HEK293 (cell line): ENCODE results near the gene KCNJ16.

Source experiments
- CTCF ChIA-PET: fragments of 350-600 bp; formaldehyde crosslinking; extraction: SDS; loops from one replicate; lab custom pipeline; 2021; ENCODE audit warnings: antibody characterized with exemption; lab: Yijun Ruan, JAX
- POLR2A ChIA-PET: fragments of 300-600 bp; formaldehyde crosslinking; extraction: SDS; loops from one replicate; lab custom pipeline; 2020; ENCODE audit warnings: antibody characterized with exemption, inconsistent platforms; lab: Yijun Ruan, JAX
- H3K27ac ChIP-seq: fragments of 200-500 bp; sonication (Bioruptor generic); 2 replicates; pipeline ENCODE4 v1.5.1; 2014; ENCODE audit warnings: low read depth, low read length, control low read depth, inconsistent platforms; ENCODE audit errors: extremely low read depth
- H3K36me3 ChIP-seq, 2 experiments: fragments of 200-500 bp in 1 of 2; sonication (Bioruptor generic) in 1 of 2; 1 replicate in 1 of 2; 2 replicates in 1 of 2; pipeline ENCODE4 v1.5.1; 2014 to 2017; ENCODE audit warnings: inconsistent platforms in 2 of 2, low read length in 2 of 2; ENCODE audit not compliant: control insufficient read depth in 2 of 2, insufficient read depth in 1 of 2
- H3K4me1 ChIP-seq: fragments of 200-500 bp; sonication (Bioruptor generic); 2 replicates; pipeline ENCODE4 v1.5.1; 2014; ENCODE audit warnings: mild to moderate bottlenecking, low read length, inconsistent platforms; ENCODE audit not compliant: control insufficient read depth, insufficient read depth
- H3K4me3 ChIP-seq: 2 replicates; pipeline ENCODE4 v1.5.1; 2011; ENCODE audit warnings: low read depth, mild to moderate bottlenecking, control low read depth, low read length, moderate library complexity
- H3K9me3 ChIP-seq: fragments of 200-500 bp; sonication (Bioruptor generic); 2 replicates; pipeline ENCODE4 v1.5.1; 2014; ENCODE audit warnings: low read depth, low read length, inconsistent platforms; ENCODE audit not compliant: control insufficient read depth, insufficient read depth
- ATF2 ChIP-seq: fragments of 450-650 bp; formaldehyde crosslinking; IDR thresholded peaks from 2 replicates; pipeline ENCODE4 v1.5.1; 2016; ENCODE audit warnings: missing biosample characterization, missing genetic modification characterization, low read depth
- GLI4 ChIP-seq: fragments of 450-650 bp; formaldehyde crosslinking; IDR thresholded peaks from 2 replicates; pipeline ENCODE4 v1.5.1; 2016; ENCODE audit warnings: missing biosample characterization, missing genetic modification characterization
- YY1 ChIP-seq: fragments of 450-650 bp; formaldehyde crosslinking; IDR thresholded peaks from 2 replicates; pipeline ENCODE4 v1.5.1; 2018; ENCODE audit warnings: missing biosample characterization, missing genetic modification characterization
- ZFP69B ChIP-seq: fragments of 450-650 bp; formaldehyde crosslinking; IDR thresholded peaks from 2 replicates; pipeline ENCODE4 v1.5.1; 2016; ENCODE audit warnings: missing biosample characterization, missing genetic modification characterization
- ZNF266 ChIP-seq: fragments of 450-650 bp; formaldehyde crosslinking; IDR thresholded peaks from 2 replicates; pipeline ENCODE4 v1.5.1; 2016; ENCODE audit warnings: missing biosample characterization, missing genetic modification characterization, low read depth
- ZNF292 ChIP-seq: fragments of 450-650 bp; formaldehyde crosslinking; IDR thresholded peaks from 2 replicates; pipeline ENCODE4 v1.5.1; 2016; ENCODE audit warnings: low read depth, missing biosample characterization, missing genetic modification characterization, borderline replicate concordance
- ZNF302 ChIP-seq: fragments of 450-650 bp; formaldehyde crosslinking; IDR thresholded peaks from 2 replicates; pipeline ENCODE4 v1.5.1; 2016; ENCODE audit warnings: missing biosample characterization, missing genetic modification characterization, low read depth
- ZNF311 ChIP-seq: fragments of 450-650 bp; formaldehyde crosslinking; IDR thresholded peaks from 2 replicates; pipeline ENCODE4 v1.5.1; 2017; ENCODE audit warnings: missing biosample characterization, missing genetic modification characterization, borderline replicate concordance
- ZNF426 ChIP-seq: fragments of 450-650 bp; formaldehyde crosslinking; IDR thresholded peaks from 2 replicates; pipeline ENCODE4 v1.5.1; 2017; ENCODE audit warnings: missing biosample characterization, missing genetic modification characterization, mild to moderate bottlenecking, inconsistent platforms, moderate library complexity
- ZNF530 ChIP-seq: fragments of 450-650 bp; formaldehyde crosslinking; IDR thresholded peaks from 2 replicates; pipeline ENCODE4 v1.5.1; 2016; ENCODE audit warnings: low read depth, missing biosample characterization, missing genetic modification characterization
- ZNF585B ChIP-seq: fragments of 450-650 bp; formaldehyde crosslinking; IDR thresholded peaks from 2 replicates; pipeline ENCODE4 v1.5.1; 2016; ENCODE audit warnings: missing biosample characterization, missing genetic modification characterization
- ZNF610 ChIP-seq: fragments of 450-650 bp; formaldehyde crosslinking; IDR thresholded peaks from 2 replicates; pipeline ENCODE4 v1.5.1; 2016; ENCODE audit warnings: missing biosample characterization, missing genetic modification characterization, borderline replicate concordance
- ZNF626 ChIP-seq: fragments of 450-650 bp; sonication (Bioruptor Pico); formaldehyde crosslinking; IDR thresholded peaks from 2 replicates; pipeline ENCODE4 v1.5.1; 2018; ENCODE audit warnings: missing biosample characterization, missing genetic modification characterization, inconsistent platforms
- ZNF747 ChIP-seq: fragments of 450-650 bp; formaldehyde crosslinking; IDR thresholded peaks from 2 replicates; pipeline ENCODE4 v1.5.1; 2016; ENCODE audit warnings: missing biosample characterization, missing genetic modification characterization

The KCNJ16 gene

GRCh38 chr17:70184207-70184606, 109.2 kb downstream of the KCNJ16 start (continued):
- no peak for TF ChIP-seq ATF2 (tag by site-specific recombination)
- no peak for TF ChIP-seq ZFP69B (tag by site-specific recombination)
- TF ChIP-seq ZNF610 (tag by site-specific recombination): no peak
- no peak for TF ChIP-seq ZNF302 (tag by site-specific recombination)
- no peak for TF ChIP-seq ZNF311 (tag by site-specific recombination)
- no peak for TF ChIP-seq ZNF530 (tag by site-specific recombination)

- no peaks in the 10 kb centered on the region for H3K4me1 ChIP-seq
- H3K4me3 ChIP-seq: no peak overlapping the region
- no peaks in the 10 kb centered on the region for H3K9me3 ChIP-seq
- no peak overlapping the region for H3K27ac ChIP-seq
- ChIA-PET POLR2A (no interaction called here), CTCF (interaction anchor here (0.6 kb wide), 1 partner anchor 518 kb away, joined by 3 read pairs; no protein-coding TSS in a partner anchor)
- no peaks in the 10 kb centered on the region for H3K36me3 ChIP-seq
- TF ChIP-seq ZNF747 (tag by site-specific recombination) (no peak), YY1 (tag by site-specific recombination) (no peak), ZNF266 (tag by site-specific recombination) (no peak), ZNF426 (tag by site-specific recombination) (no peak), ZNF530 (tag by site-specific recombination) (no peak), GLI4 (tag by site-specific recombination) (no peak), ZNF292 (tag by site-specific recombination) (no peak), ZNF585B (no peak), ZNF626 (tag by site-specific recombination) (no peak)
- TF ChIP-seq, all 188 proteins: peak for 0
Measured at GRCh38 chr17:70184770-70185169, 109.7 kb downstream of the KCNJ16 start.
